ENCODE measurements around the gene BAZ2B. TPM values are rescaled to one million over a fixed set of nuclear protein-coding genes. Genes with fewer than 3 reads are reported as not detected.

BAZ2B gene
- total and polyA plus RNA-seq, 3 donors from 2014 or later = 23.5 to 132 (median 119) TPM

DNA sequence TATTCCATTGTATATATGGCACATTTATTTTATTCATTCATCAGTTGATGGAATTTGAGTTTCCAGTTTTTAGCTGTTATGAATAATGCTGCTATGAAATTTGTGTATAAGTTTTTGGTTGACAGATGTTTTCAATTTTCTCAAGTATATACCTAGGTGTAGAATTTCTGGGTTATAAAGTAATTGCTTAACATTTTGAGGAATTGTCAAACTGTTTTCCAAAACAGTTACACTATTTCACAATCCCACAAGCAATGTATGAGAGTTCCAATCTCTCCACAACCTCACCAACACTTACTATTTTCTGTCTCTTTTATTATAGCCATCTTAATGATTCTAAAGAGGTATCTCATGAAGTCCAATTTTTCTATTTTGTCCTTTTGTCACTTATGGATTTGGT is 317.4 kb downstream of the BAZ2B start:
- Histone ChIP-seq H3K27me3 (no peaks in the 10 kb centered on the region), H3K9me3 (no peaks in the 10 kb centered on the region), H3K27ac (no peak overlapping the region), H3K36me3 (ENCODE audit: low read depth, missing control alignments) (no peaks in the 10 kb centered on the region), H3K4me1 (no peaks in the 10 kb centered on the region), H3K4me3 (no peak overlapping the region)
- no peak for TF ChIP-seq POLR2A (IDR thresholded peaks at IDR 0.05)
- TF ChIP-seq, protein P1, sequence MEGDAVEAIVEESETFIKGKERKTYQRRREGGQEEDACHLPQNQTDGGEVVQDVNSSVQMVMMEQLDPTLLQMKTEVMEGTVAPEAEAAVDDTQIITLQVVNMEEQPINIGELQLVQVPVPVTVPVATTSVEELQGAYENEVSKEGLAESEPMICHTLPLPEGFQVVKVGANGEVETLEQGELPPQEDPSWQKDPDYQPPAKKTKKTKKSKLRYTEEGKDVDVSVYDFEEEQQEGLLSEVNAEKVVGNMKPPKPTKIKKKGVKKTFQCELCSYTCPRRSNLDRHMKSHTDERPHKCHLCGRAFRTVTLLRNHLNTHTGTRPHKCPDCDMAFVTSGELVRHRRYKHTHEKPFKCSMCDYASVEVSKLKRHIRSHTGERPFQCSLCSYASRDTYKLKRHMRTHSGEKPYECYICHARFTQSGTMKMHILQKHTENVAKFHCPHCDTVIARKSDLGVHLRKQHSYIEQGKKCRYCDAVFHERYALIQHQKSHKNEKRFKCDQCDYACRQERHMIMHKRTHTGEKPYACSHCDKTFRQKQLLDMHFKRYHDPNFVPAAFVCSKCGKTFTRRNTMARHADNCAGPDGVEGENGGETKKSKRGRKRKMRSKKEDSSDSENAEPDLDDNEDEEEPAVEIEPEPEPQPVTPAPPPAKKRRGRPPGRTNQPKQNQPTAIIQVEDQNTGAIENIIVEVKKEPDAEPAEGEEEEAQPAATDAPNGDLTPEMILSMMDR (IDR thresholded peaks at IDR 0.05) = no peak
- DNase-seq = no peak
- intact Hi-C loops (cut with DNase I; ENCODE audit: low total_unique reads) = no loop called here

DNA sequence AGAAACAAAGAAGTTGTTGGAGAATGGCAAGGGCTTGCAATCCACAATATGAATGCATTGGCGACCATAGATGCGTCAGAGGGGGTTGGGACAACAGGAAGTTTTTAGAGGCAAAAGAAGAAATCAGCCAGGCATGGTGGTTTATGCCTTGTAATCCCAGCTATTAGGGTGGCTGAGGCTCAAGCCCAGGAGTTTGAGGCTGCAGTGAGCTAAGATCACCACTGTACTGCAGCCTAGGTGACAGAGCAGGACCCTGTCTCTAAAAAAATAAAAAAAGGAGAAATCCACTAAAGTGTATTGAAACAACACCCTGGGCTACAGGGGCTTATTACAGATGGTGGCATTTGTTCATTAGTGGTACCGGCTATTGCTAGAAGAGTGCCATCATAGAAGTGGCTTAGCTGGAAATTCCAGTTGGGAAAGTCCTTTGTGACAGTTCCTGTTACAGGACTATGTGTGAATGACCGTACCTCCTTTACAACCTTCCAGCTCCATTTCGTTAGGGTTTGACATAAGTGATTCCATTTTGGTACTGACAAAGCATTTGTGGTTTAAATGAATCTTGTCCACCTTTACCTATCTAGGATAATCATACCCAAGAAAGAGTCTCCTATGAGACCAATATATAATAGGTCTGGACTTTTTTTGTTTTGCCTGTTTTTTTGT is 319.2 kb downstream of the BAZ2B start:
- no peak overlapping the region for H3K4me3 ChIP-seq
- no peak overlapping the region for H3K27ac ChIP-seq
- H3K36me3 ChIP-seq (ENCODE audit: low read depth, missing control alignments) = no peaks in the 10 kb centered on the region
- WGBS, 2 donors = 78 to 96% methylated on average over 5 of the region's 5 CpGs
- TF ChIP-seq, protein P1 (IDR thresholded peaks at IDR 0.05) = no peak
- TF ChIP-seq POLR2A (IDR thresholded peaks at IDR 0.05) = no peak
- H3K27me3 ChIP-seq = no peaks in the 10 kb centered on the region
- H3K4me1 ChIP-seq = no peaks in the 10 kb centered on the region
- intact Hi-C loops (cut with DNase I; ENCODE audit: low total_unique reads) = no loop called here
- no peaks in the 10 kb centered on the region for H3K9me3 ChIP-seq
- no peak for DNase-seq

GRCh38 chr2:159292157-159292556 is 324.2 kb downstream of the BAZ2B start:
- no peak overlapping the region for H3K4me3 ChIP-seq
- H3K27ac ChIP-seq = no peak overlapping the region
- H3K9me3 ChIP-seq = no peaks in the 10 kb centered on the region
- DNase-seq = no peak
- no peaks in the 10 kb centered on the region for H3K27me3 ChIP-seq
- H3K4me1 ChIP-seq = no peaks in the 10 kb centered on the region
- intact Hi-C loops (cut with DNase I; ENCODE audit: low total_unique reads) = no loop called here
- WGBS, 2 donors = 79 to 81% methylated on average over 4 to 6 of the region's 6 CpGs
- TF ChIP-seq, protein P1 (IDR thresholded peaks at IDR 0.05) = no peak
- no peak for TF ChIP-seq POLR2A (IDR thresholded peaks at IDR 0.05)
- no peaks in the 10 kb centered on the region for H3K36me3 ChIP-seq (ENCODE audit: low read depth, missing control alignments)

GRCh38 chr2:159290289-159290907 is 325.9 kb downstream of the BAZ2B start:
- no peak for TF ChIP-seq POLR2A (IDR thresholded peaks at IDR 0.05)
- TF ChIP-seq, protein P1 (IDR thresholded peaks at IDR 0.05) = no peak
- 79 to 80% methylated on average over 7 of the region's 7 CpGs for WGBS, 2 donors
- no peaks in the 10 kb centered on the region for H3K9me3 ChIP-seq
- no peak for DNase-seq
- intact Hi-C loops (cut with DNase I; ENCODE audit: low total_unique reads) = no loop called here
- H3K27ac ChIP-seq = no peak overlapping the region
- no peaks in the 10 kb centered on the region for H3K36me3 ChIP-seq (ENCODE audit: low read depth, missing control alignments)
- no peak overlapping the region for H3K4me3 ChIP-seq
- no peaks in the 10 kb centered on the region for H3K27me3 ChIP-seq
- no peaks in the 10 kb centered on the region for H3K4me1 ChIP-seq

DNA sequence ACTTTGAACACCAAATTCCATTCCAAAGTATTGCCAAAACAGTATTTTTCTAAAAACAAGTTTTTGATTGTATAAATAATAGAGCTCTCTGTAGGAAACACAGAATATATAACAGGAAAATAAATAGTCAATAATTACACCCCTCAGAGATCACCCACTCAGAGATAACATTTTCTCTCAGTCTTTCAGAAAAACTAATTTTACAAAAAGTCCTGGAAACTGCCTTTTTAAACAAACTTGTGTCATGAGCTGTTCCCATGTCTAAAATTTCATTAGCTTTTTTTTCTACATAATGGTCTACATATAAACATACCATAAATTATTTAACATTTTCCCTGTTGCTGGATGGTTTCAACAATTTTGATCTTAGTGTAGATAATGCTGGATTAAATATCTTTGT is 328.6 kb downstream of the BAZ2B start:
- intact Hi-C loops (cut with DNase I; ENCODE audit: low total_unique reads) = no loop called here
- Histone ChIP-seq H3K9me3 (no peaks in the 10 kb centered on the region), H3K27me3 (no peaks in the 10 kb centered on the region), H3K4me1 (peaks cover 3% of the 10 kb centered on the region), H3K36me3 (ENCODE audit: low read depth, missing control alignments) (no peaks in the 10 kb centered on the region), H3K4me3 (no peak overlapping the region), H3K27ac (no peak overlapping the region)
- no peak for TF ChIP-seq POLR2A (IDR thresholded peaks at IDR 0.05)
- TF ChIP-seq, protein P1 (IDR thresholded peaks at IDR 0.05) = no peak
- no peak for DNase-seq

Data from testis (tissue), 3 donors.